HCT116 (cell line): ENCODE data around the gene LRRK2. TPM values are rescaled to one million over a fixed set of nuclear protein-coding genes. Genes with fewer than 3 reads are reported as not detected.

Source experiments
- ATAC-seq: fragments of 200-7000 bp; cut with Tn5 transposase; 2 replicates; pipeline ENCODE4 v1.9.1; 2020; ENCODE audit warnings: mild to moderate bottlenecking, moderate library complexity
- BruUV-seq: library from RNA; stranded (reverse); fragments of 400-500 nt; replicated peaks from 2 replicates; lab custom pipeline; 2021; lab: Mats Ljungman, UMichigan
- CTCF ChIA-PET: fragments of 300-600 bp; sonication (Branson Sonifier 250); formaldehyde crosslinking; loops from one replicate; lab custom pipeline; 2021; ENCODE audit warnings: antibody characterized with exemption; lab: Charles Lee
- POLR2A ChIA-PET: fragments of 300-600, 350-600 bp; sonication (Branson Sonifier 250); formaldehyde crosslinking; loops from one replicate; lab custom pipeline; 2021; ENCODE audit warnings: antibody characterized with exemption; lab: Charles Lee
- RAD21 ChIA-PET, 2 experiments: fragments of 300-600 bp; sonication (Branson Sonifier 250); formaldehyde crosslinking; loops; one replicate each; lab custom pipeline; 2023; ENCODE audit warnings: low total read pairs in 2 of 2; ENCODE audit not compliant: uncharacterized antibody in 2 of 2, unreplicated experiment in 2 of 2, low non-redundant PET in 1 of 2; lab: Charles Lee
- DNase-seq: peaks from one replicate; pipeline ENCODE4 v3.0.0-alpha.2; 2010; ENCODE audit warnings: low read depth, low spot score
- H2AFZ ChIP-seq: fragments of 200-600 bp; shearing (Covaris generic), sonication (generic); 2 replicates; pipeline ENCODE4 v1.6.1; 2017; ENCODE audit warnings: low read depth, mixed run types, mixed read lengths, antibody characterized with exemption, low read length; ENCODE audit not compliant: poor library complexity, severe bottlenecking
- H3K27ac ChIP-seq: 2 replicates; pipeline ENCODE4 v1.5.1; 2012; ENCODE audit warnings: low read depth, low read length
- H3K27me3 ChIP-seq: fragments of 200-600 bp; sonication (generic); 2 replicates; pipeline ENCODE4 v1.6.1; 2016; ENCODE audit warnings: mixed run types, low read length, mixed read lengths; ENCODE audit not compliant: insufficient read depth
- H3K36me3 ChIP-seq, 2 experiments: fragments of 200-500 bp in 1 of 2; fragments of 200-600 bp in 1 of 2; sonication (Bioruptor generic) in 1 of 2; sonication (generic) in 1 of 2; 2 replicates each; pipeline versions ENCODE4 v1.5.1 to v1.6.1; 2014 to 2016; ENCODE audit warnings: low read length in 2 of 2, inconsistent platforms in 1 of 2, mixed read lengths in 1 of 2, mixed run types in 1 of 2; ENCODE audit not compliant: insufficient read depth in 2 of 2, control insufficient read depth in 1 of 2
- H3K4me1 ChIP-seq, 2 experiments: fragments of 200-600 bp in 1 of 2; sonication (generic) in 1 of 2; 2 replicates each; pipeline versions ENCODE4 v1.5.1 to v1.6.1; 2012 to 2017; ENCODE audit warnings: low read length in 2 of 2, inconsistent platforms in 1 of 2, mild to moderate bottlenecking in 1 of 2, mixed read lengths in 1 of 2, mixed run types in 1 of 2, moderate library complexity in 1 of 2; ENCODE audit not compliant: insufficient read depth in 2 of 2, control insufficient read depth in 1 of 2
- H3K4me2 ChIP-seq: fragments of 200-600 bp; sonication (generic); 2 replicates; pipeline ENCODE4 v1.6.1; 2017; ENCODE audit warnings: mixed run types, low read length, mixed read lengths
- H3K4me3 ChIP-seq, 2 experiments: fragments of 200-600 bp in 1 of 2; sonication (generic) in 1 of 2; replicated peaks in 1 of 2; 2 replicates each; pipeline ENCODE4 v1.5.1; 2011 to 2016; ENCODE audit warnings: low read length in 2 of 2, control low read depth in 1 of 2, low read depth in 1 of 2, mild to moderate bottlenecking in 1 of 2, mixed read lengths in 1 of 2, mixed run types in 1 of 2
- H3K79me2 ChIP-seq: fragments of 200-600 bp; sonication (generic); 2 replicates; pipeline ENCODE4 v1.6.1; 2017; ENCODE audit warnings: mild to moderate bottlenecking, mixed run types, low read length, moderate library complexity, mixed read lengths; ENCODE audit not compliant: insufficient read depth
- H3K9ac ChIP-seq: fragments of 200-600 bp; sonication (generic); 2 replicates; pipeline ENCODE4 v1.6.1; 2016; ENCODE audit warnings: low read length, mixed read lengths
- H3K9me2 ChIP-seq: fragments of 200-600 bp; sonication (generic), shearing (Covaris generic); 2 replicates; pipeline ENCODE4 v1.6.1; 2017; ENCODE audit warnings: mixed run types, mild to moderate bottlenecking, moderate library complexity; ENCODE audit not compliant: insufficient read depth
- H3K9me3 ChIP-seq, 2 experiments: fragments of 200-500 bp in 1 of 2; fragments of 200-600 bp in 1 of 2; sonication (Bioruptor generic) in 1 of 2; sonication (generic) in 1 of 2; 2 replicates each; pipeline ENCODE4 v1.6.1; 2014 to 2017; ENCODE audit warnings: low read length in 2 of 2, mixed read lengths in 2 of 2, inconsistent platforms in 1 of 2, low read depth in 1 of 2, mild to moderate bottlenecking in 1 of 2, mixed run types in 1 of 2, moderate library complexity in 1 of 2; ENCODE audit not compliant: control insufficient read depth in 1 of 2, insufficient read depth in 1 of 2
- H4K20me1 ChIP-seq: fragments of 200-600 bp; sonication (generic), shearing (Covaris generic); 2 replicates; pipeline ENCODE4 v1.6.1; 2017; ENCODE audit warnings: mixed run types, mild to moderate bottlenecking, moderate library complexity; ENCODE audit not compliant: insufficient read depth
- CEBPB ChIP-seq: IDR thresholded peaks from 2 replicates; pipeline ENCODE4 v1.6.1; 2012; ENCODE audit warnings: low read depth
- EZH2 ChIP-seq: fragments of 200-600 bp; sonication (generic); IDR thresholded peaks from 2 replicates; pipeline ENCODE4 v1.6.1; 2017; ENCODE audit warnings: antibody characterized with exemption, mixed run types
- POLR2AphosphoS5 ChIP-seq: IDR thresholded peaks from 2 replicates; pipeline ENCODE4 v1.6.1; 2011; ENCODE audit warnings: mild to moderate bottlenecking, low read depth, low read length, moderate library complexity
- RAD21 ChIP-seq: IDR thresholded peaks from 2 replicates; pipeline ENCODE4 v1.6.1; 2012; ENCODE audit warnings: low read depth, mild to moderate bottlenecking
- ZFX ChIP-seq: fragments of 450-650 bp; IDR thresholded peaks from 2 replicates; pipeline ENCODE4 v1.6.1; 2017
- intact Hi-C: fragments of 100-400 bp; cut with micrococcal nuclease; formaldehyde crosslinking; loops from 2 replicates; pipeline ENCODE4 v1.10.0; 2022
- total RNA-seq: library from RNA; stranded (reverse); gene quantifications from one replicate; pipeline ENCODE4 v1.2.1, GENCODE V29; 2021; ENCODE audit not compliant: unreplicated experiment
- TF ChIP-seq, protein P1 (sequence below): IDR thresholded peaks from 2 replicates; pipeline ENCODE4 v1.6.1; 2012
- TF ChIP-seq, protein P2 (sequence below): IDR thresholded peaks from 2 replicates; pipeline ENCODE4 v1.6.1; 2012; ENCODE audit warnings: low read depth
- TF ChIP-seq, protein P3 (sequence below): IDR thresholded peaks from 2 replicates; pipeline ENCODE4 v1.6.1; 2012
- TF ChIP-seq, protein P4 (sequence below): IDR thresholded peaks from 2 replicates; pipeline ENCODE4 v1.6.1; 2011; ENCODE audit warnings: mild to moderate bottlenecking, low read length, moderate library complexity; ENCODE audit not compliant: insufficient replicate concordance; ENCODE audit errors: extremely low read depth

The LRRK2 gene
- total RNA-seq, 1 experiment from 2014 or later: 0.20 TPM

DNA sequence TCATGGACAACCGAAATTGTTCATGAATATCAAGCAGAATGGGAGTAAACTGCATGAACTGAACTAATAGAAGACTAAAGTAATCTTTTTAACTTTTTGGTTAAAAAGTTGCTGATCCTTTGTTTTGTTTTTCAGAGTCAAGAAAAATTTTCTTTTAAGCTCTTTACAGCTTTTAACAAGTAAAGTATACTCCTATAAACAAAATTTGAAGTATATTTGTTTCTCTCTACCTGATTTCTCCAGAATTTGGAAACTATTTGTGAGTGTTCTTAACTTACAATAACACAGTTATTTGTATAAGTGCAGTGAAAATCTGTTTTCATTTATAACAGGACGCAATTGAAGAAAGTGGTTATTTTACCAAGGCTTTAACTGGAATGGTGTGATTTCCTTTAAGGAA is 12.2 kb upstream of the LRRK2 start:
- no peaks in the 10 kb centered on the region for H3K27me3 ChIP-seq
- no peaks in the 10 kb centered on the region for H3K79me2 ChIP-seq
- no peaks in the 10 kb centered on the region for H3K9me2 ChIP-seq
- H3K9ac ChIP-seq: no peak overlapping the region
- intact Hi-C loops: no loop called here
- BruUV-seq: no TSS peak
- H3K4me2 ChIP-seq: no peak overlapping the region
- H3K4me1 ChIP-seq: no peaks in the 10 kb centered on the region; a peak in 1 of 4 replicates
- POLR2A ChIA-PET: no interaction called here
- no peaks in the 10 kb centered on the region for H3K36me3 ChIP-seq
- TF ChIP-seq, protein P1, sequence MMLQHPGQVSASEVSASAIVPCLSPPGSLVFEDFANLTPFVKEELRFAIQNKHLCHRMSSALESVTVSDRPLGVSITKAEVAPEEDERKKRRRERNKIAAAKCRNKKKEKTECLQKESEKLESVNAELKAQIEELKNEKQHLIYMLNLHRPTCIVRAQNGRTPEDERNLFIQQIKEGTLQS: no peak
- TF ChIP-seq, protein P2, sequence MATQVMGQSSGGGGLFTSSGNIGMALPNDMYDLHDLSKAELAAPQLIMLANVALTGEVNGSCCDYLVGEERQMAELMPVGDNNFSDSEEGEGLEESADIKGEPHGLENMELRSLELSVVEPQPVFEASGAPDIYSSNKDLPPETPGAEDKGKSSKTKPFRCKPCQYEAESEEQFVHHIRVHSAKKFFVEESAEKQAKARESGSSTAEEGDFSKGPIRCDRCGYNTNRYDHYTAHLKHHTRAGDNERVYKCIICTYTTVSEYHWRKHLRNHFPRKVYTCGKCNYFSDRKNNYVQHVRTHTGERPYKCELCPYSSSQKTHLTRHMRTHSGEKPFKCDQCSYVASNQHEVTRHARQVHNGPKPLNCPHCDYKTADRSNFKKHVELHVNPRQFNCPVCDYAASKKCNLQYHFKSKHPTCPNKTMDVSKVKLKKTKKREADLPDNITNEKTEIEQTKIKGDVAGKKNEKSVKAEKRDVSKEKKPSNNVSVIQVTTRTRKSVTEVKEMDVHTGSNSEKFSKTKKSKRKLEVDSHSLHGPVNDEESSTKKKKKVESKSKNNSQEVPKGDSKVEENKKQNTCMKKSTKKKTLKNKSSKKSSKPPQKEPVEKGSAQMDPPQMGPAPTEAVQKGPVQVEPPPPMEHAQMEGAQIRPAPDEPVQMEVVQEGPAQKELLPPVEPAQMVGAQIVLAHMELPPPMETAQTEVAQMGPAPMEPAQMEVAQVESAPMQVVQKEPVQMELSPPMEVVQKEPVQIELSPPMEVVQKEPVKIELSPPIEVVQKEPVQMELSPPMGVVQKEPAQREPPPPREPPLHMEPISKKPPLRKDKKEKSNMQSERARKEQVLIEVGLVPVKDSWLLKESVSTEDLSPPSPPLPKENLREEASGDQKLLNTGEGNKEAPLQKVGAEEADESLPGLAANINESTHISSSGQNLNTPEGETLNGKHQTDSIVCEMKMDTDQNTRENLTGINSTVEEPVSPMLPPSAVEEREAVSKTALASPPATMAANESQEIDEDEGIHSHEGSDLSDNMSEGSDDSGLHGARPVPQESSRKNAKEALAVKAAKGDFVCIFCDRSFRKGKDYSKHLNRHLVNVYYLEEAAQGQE: no peak
- TF ChIP-seq EZH2: no peak
- TF ChIP-seq, protein P3, sequence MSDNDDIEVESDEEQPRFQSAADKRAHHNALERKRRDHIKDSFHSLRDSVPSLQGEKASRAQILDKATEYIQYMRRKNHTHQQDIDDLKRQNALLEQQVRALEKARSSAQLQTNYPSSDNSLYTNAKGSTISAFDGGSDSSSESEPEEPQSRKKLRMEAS: no peak
- CTCF ChIA-PET: no interaction called here
- no peaks in the 10 kb centered on the region for H3K9me3 ChIP-seq
- ATAC-seq: no peak
- RAD21 ChIA-PET: no interaction called here
- no peak overlapping the region for H2AFZ ChIP-seq
- H4K20me1 ChIP-seq: no peaks in the 10 kb centered on the region
- no peak overlapping the region for H3K27ac ChIP-seq
- DNase-seq: no peak
- H3K4me3 ChIP-seq: no peak overlapping the region

DNA sequence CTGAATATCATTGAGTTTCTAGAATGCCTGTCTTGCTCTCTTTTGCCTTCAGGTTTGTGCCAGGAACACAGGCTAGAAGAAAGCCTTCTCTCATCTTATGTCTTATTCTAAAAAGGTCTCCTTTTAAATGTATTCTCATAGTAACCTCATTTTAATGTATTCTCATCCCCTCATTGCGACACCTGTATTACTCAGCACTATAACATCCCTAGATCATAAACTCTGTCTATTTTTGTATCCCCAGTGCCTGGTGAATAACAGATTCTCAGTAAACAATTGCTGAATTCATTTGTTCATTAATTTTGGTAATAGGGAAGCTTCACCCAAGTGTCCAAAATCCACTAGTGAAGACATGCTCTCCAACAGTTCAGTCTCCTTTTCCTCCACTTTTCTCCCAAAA is 8.8 kb upstream of the LRRK2 start:
- no peaks in the 10 kb centered on the region for H3K9me2 ChIP-seq
- intact Hi-C loops: no loop called here
- H3K79me2 ChIP-seq: no peaks in the 10 kb centered on the region
- ChIA-PET POLR2A (no interaction called here), RAD21 (no interaction called here), CTCF (no interaction called here)
- no peak overlapping the region for H3K9ac ChIP-seq
- no peaks in the 10 kb centered on the region for H3K27me3 ChIP-seq
- H3K9me3 ChIP-seq: no peaks in the 10 kb centered on the region
- no TSS peak for BruUV-seq
- no peaks in the 10 kb centered on the region for H3K4me1 ChIP-seq
- TF ChIP-seq ZFX (no peak), POLR2AphosphoS5 (no peak), EZH2 (no peak), RAD21 (no peak), CEBPB (0 out of 2 replicates have a peak, but pooled peaks have one; percentile 15)
- TF ChIP-seq, protein P4, sequence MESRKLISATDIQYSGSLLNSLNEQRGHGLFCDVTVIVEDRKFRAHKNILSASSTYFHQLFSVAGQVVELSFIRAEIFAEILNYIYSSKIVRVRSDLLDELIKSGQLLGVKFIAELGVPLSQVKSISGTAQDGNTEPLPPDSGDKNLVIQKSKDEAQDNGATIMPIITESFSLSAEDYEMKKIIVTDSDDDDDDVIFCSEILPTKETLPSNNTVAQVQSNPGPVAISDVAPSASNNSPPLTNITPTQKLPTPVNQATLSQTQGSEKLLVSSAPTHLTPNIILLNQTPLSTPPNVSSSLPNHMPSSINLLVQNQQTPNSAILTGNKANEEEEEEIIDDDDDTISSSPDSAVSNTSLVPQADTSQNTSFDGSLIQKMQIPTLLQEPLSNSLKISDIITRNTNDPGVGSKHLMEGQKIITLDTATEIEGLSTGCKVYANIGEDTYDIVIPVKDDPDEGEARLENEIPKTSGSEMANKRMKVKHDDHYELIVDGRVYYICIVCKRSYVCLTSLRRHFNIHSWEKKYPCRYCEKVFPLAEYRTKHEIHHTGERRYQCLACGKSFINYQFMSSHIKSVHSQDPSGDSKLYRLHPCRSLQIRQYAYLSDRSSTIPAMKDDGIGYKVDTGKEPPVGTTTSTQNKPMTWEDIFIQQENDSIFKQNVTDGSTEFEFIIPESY: no peak
- no peak overlapping the region for H2AFZ ChIP-seq
- no peak overlapping the region for H3K4me3 ChIP-seq
- DNase-seq (no peak), ATAC-seq (no peak)
- no peaks in the 10 kb centered on the region for H3K36me3 ChIP-seq
- H3K4me2 ChIP-seq: no peak overlapping the region
- H4K20me1 ChIP-seq: no peaks in the 10 kb centered on the region
- H3K27ac ChIP-seq: no peak overlapping the region
